ENCODE data around the gene CAMK2B.
"Not testable (repeated sequence)": the region's sequence is repeated elsewhere in the genome, so short reads cannot be mapped to it uniquely, and the experiment has no call there.

CAMK2B gene

GRCh38 chr7:44172803-44173424, 152.5 kb downstream of the CAMK2B start:
- peaks cover 4% of the 10 kb centered on the region for H3K4me1 Mint-ChIP-seq
- H3K36me3 Mint-ChIP-seq: no peaks in the 10 kb centered on the region
- no peaks in the 10 kb centered on the region for H3K9me3 Mint-ChIP-seq
- no peak overlapping the region for H3K27ac Mint-ChIP-seq
- H3K4me3 Mint-ChIP-seq: no peak overlapping the region
- peaks cover 4% of the 10 kb centered on the region for H3K27me3 Mint-ChIP-seq

GRCh38 chr7:44172352-44172751, 153.0 kb downstream of the CAMK2B start:
- Mint-ChIP-seq H3K9me3 (no peaks in the 10 kb centered on the region), H3K4me1 (peaks cover 10% of the 10 kb centered on the region), H3K27me3 (peaks cover 4% of the 10 kb centered on the region), H3K36me3 (no peaks in the 10 kb centered on the region), H3K27ac (no peak overlapping the region), H3K4me3 (no peak overlapping the region)

- not testable (repeated sequence) for H3K9me3 Mint-ChIP-seq, H3K27me3 Mint-ChIP-seq, H3K36me3 Mint-ChIP-seq, H3K4me3 Mint-ChIP-seq, H3K27ac Mint-ChIP-seq
- H3K4me1 Mint-ChIP-seq: peaks cover 14% of the 10 kb centered on the region
These were observed 153.5 kb downstream of the CAMK2B start for GRCh38 chr7:44171901-44172300.

- peaks cover 6% of the 10 kb centered on the region for H3K9me3 Mint-ChIP-seq
- H3K36me3 Mint-ChIP-seq: peaks cover 1% of the 10 kb centered on the region
- peaks cover 14% of the 10 kb centered on the region for H3K4me1 Mint-ChIP-seq
- H3K27me3 Mint-ChIP-seq: no peaks in the 10 kb centered on the region
- H3K4me3 Mint-ChIP-seq: no peak overlapping the region
- H3K27ac Mint-ChIP-seq: no peak overlapping the region
These were observed 157.5 kb downstream of the CAMK2B start for GRCh38 chr7:44167920-44168319.
